Measurements from ENCODE around the gene PEX1. TPM values are rescaled to one million over a fixed set of nuclear protein-coding genes. Genes with fewer than 3 reads are reported as not detected.

The PEX1 gene
- total and polyA plus RNA-seq, 8 donors = 12.4 to 53.9 (median 42.6) TPM

- DNase-seq = peak; percentile 59 to 85 (median 70)
- TF ChIP-seq CTCF (IDR thresholded peaks at IDR 0.05) = no peak
- Histone ChIP-seq H3K27ac (peak overlapping the region; percentile 71 to 92), H3K36me3 (peaks cover 0 to 30% of the 10 kb centered on the region in 2 donors), H3K4me1 (peaks cover 10 to 19% of the 10 kb centered on the region in 2 donors), H3K27me3 (no peaks in the 10 kb centered on the region), H3K4me3 (peak overlapping the region; percentile 91 to 97), H3K9me3 (no peaks in the 10 kb centered on the region)
- intact Hi-C loops (cut with DNase I) = no loop called here
- ATAC-seq = peak; percentile 67
Observed at GRCh38 chr7:92527300-92528187, 776 bp downstream of the PEX1 start.

- no peak for DNase-seq
- no peak overlapping the region for H3K27ac ChIP-seq
- H3K4me3 ChIP-seq = no peak overlapping the region
- peaks cover 5 to 10% of the 10 kb centered on the region in 2 donors for H3K4me1 ChIP-seq
- H3K27me3 ChIP-seq = no peaks in the 10 kb centered on the region
- ATAC-seq = no peak
- no peaks in the 10 kb centered on the region for H3K9me3 ChIP-seq
- H3K36me3 ChIP-seq = no peaks in the 10 kb centered on the region
- intact Hi-C loops (cut with DNase I) = no loop called here
- TF ChIP-seq CTCF (IDR thresholded peaks at IDR 0.05) = no peak
Observed at GRCh38 chr7:92523110-92523509, 5.2 kb downstream of the PEX1 start.

- intact Hi-C loops (cut with DNase I) = no loop called here
- no peak for DNase-seq
Observed at GRCh38 chr7:92520024-92520423, 8.3 kb downstream of the PEX1 start.

GRCh38 chr7:92517631-92518030, 10.7 kb downstream of the PEX1 start:
- ATAC-seq (no peak), DNase-seq (no peak)
- no peaks in the 10 kb centered on the region for H3K27me3 ChIP-seq
- no peaks in the 10 kb centered on the region for H3K9me3 ChIP-seq
- TF ChIP-seq CTCF (IDR thresholded peaks at IDR 0.05) = no peak
- intact Hi-C loops (cut with DNase I) = no loop called here
- H3K4me1 ChIP-seq = no peaks in the 10 kb centered on the region
- no peak overlapping the region for H3K4me3 ChIP-seq
- no peak overlapping the region for H3K27ac ChIP-seq
- H3K36me3 ChIP-seq = peaks cover 0 to 28% of the 10 kb centered on the region in 2 donors

More at GRCh38 chr7:92520024-92520423, 8.3 kb downstream of the PEX1 start:
- H3K27ac ChIP-seq = no peak overlapping the region
- no peaks in the 10 kb centered on the region for H3K9me3 ChIP-seq
- no peak for ATAC-seq
- H3K4me3 ChIP-seq = no peak overlapping the region
- no peaks in the 10 kb centered on the region for H3K27me3 ChIP-seq
- H3K4me1 ChIP-seq = no peaks in the 10 kb centered on the region
- peaks cover 0 to 22% of the 10 kb centered on the region in 2 donors for H3K36me3 ChIP-seq
- TF ChIP-seq CTCF (IDR thresholded peaks at IDR 0.05) = no peak

- Histone ChIP-seq H3K4me3 (no peak overlapping the region), H3K4me1 (no peaks in the 10 kb centered on the region), H3K9me3 (no peaks in the 10 kb centered on the region), H3K27ac (no peak overlapping the region), H3K27me3 (no peaks in the 10 kb centered on the region), H3K36me3 (peaks cover 0 to 41% of the 10 kb centered on the region in 2 donors)
- ATAC-seq (no peak), DNase-seq (no peak)
- TF ChIP-seq CTCF (IDR thresholded peaks at IDR 0.05) = no peak
- intact Hi-C loops (cut with DNase I) = no loop called here
Observed at GRCh38 chr7:92513167-92513902, 15.0 kb downstream of the PEX1 start.
